ENCODE results near the gene HTR6.
"Not testable (repeated sequence)": the region's sequence is repeated elsewhere in the genome, so short reads cannot be mapped to it uniquely, and the experiment has no call there.

Gene HTR6

GRCh38 chr1:19639228-19639627 lies 25.4 kb upstream of the HTR6 start:
- not testable (repeated sequence) for DNase-seq (ENCODE audit: low read depth in 2 of 2)

- DNase-seq (ENCODE audit: low read depth in 2 of 2) = no peak
Measured at GRCh38 chr1:19639999-19640362, 24.7 kb upstream of the HTR6 start.

- DNase-seq (ENCODE audit: low read depth in 2 of 2) = no peak
Measured at GRCh38 chr1:19640363-19641316, 24.0 kb upstream of the HTR6 start.

GRCh38 chr1:19643121-19643520 lies 21.6 kb upstream of the HTR6 start:
- DNase-seq (ENCODE audit: low read depth in 2 of 2) = no peak

- DNase-seq (ENCODE audit: low read depth in 2 of 2) = peak; percentile 39 to 57
Measured at GRCh38 chr1:19643602-19644394, 20.9 kb upstream of the HTR6 start, which contains the start of gene NBL1. NBL1 (plus strand) TSS chr1:19644311; CDS start chr1:19655031, 10,720 bp downstream.

GRCh38 chr1:19644395-19644680 lies 20.3 kb upstream of the HTR6 start:
- no peak for DNase-seq (ENCODE audit: low read depth in 2 of 2)

GRCh38 chr1:19644681-19645410 lies 19.8 kb upstream of the HTR6 start:
- DNase-seq (ENCODE audit: low read depth in 2 of 2) = no peak

GRCh38 chr1:19645411-19646251 lies 19.0 kb upstream of the HTR6 start:
- no peak for DNase-seq (ENCODE audit: low read depth in 2 of 2)

- DNase-seq (ENCODE audit: low read depth in 2 of 2) = no peak
Measured at GRCh38 chr1:19646377-19647319, 18.0 kb upstream of the HTR6 start.

GRCh38 chr1:19647643-19648042 lies 17.0 kb upstream of the HTR6 start:
- no peak for DNase-seq (ENCODE audit: low read depth in 2 of 2)

- DNase-seq (ENCODE audit: low read depth in 2 of 2) = no peak
Measured at GRCh38 chr1:19648239-19648638, 16.4 kb upstream of the HTR6 start.

- no peak for DNase-seq (ENCODE audit: low read depth in 2 of 2)
Measured at GRCh38 chr1:19648689-19649088, 16.0 kb upstream of the HTR6 start.

GRCh38 chr1:19650416-19651140 lies 14.1 kb upstream of the HTR6 start:
- DNase-seq (ENCODE audit: low read depth in 2 of 2) = no peak

- DNase-seq (ENCODE audit: low read depth in 2 of 2) = no peak
Measured at GRCh38 chr1:19651141-19651737, 13.4 kb upstream of the HTR6 start.

GRCh38 chr1:19654386-19654785 lies 10.3 kb upstream of the HTR6 start:
- DNase-seq (ENCODE audit: low read depth in 2 of 2) = no peak

GRCh38 chr1:19654886-19655717 lies 9.6 kb upstream of the HTR6 start:
- no peak for DNase-seq (ENCODE audit: low read depth in 2 of 2)

GRCh38 chr1:19655718-19656080 lies 9.0 kb upstream of the HTR6 start:
- no peak for DNase-seq (ENCODE audit: low read depth in 2 of 2)

- DNase-seq (ENCODE audit: low read depth in 2 of 2) = no peak
Measured at GRCh38 chr1:19656134-19656779, 8.4 kb upstream of the HTR6 start.

Data from stimulated activated CD8-positive, alpha-beta memory T cell treated with anti-CD3 and anti-CD28 coated beads, Interleukin-15, amount 100 ng/mL, for 4 hours (primary cell).